ENCODE measurements around the gene TSEN2. TPM values are rescaled to one million over a fixed set of nuclear protein-coding genes. Genes with fewer than 3 reads are reported as not detected.

The TSEN2 gene
- total RNA-seq, 1 experiment from 2014 or later: 35.5 TPM

DNA sequence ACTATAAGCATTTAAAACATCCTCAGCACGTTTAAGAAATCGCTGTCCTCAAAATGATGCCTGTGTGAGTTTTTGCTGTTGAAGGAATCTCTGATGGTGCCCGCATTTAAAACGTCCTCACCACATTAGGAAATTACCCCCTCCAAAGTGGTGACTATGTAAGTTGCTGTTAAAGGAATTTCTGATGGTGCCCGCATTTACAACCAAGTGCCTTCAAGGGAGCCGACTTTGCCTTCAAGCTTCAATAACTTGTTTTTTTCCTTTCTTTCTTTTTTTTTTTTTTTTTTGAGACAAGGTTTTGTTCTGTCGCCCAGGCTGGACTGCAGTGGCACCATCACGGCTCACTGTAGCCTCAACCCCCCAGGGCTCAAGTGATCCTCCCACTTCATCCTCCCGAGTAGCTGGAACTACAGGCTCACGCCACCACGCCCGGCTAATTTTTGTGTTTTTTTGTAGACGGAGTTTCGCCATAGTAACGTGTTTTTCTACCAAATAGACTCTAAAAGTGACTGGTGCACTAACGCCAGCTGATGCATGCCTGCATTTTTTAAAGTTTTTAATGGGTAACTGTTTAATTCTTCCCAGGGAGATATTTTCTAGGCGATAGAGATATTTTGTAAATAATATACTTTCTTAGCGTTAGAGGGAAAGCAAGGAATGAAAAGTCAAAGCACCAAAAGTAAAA lies 19.0 kb upstream of the TSEN2 start:
- BruUV-seq (replicated peaks): no TSS peak
- H3K27ac ChIP-seq (ENCODE audit: low read depth, low read length): no peak overlapping the region
- CTCF ChIA-PET: no interaction called here

More for the DNA sequence above, 19.0 kb upstream of the TSEN2 start:
- POLR2A ChIA-PET: interaction anchor here (1.9 kb wide), 1 partner anchor 19 kb away, joined by 5 read pairs; the partner anchor contains the start of gene TSEN2
- Histone ChIP-seq H3K79me2 (ENCODE audit: insufficient read depth, low read length) (no peaks in the 10 kb centered on the region), H3K4me1 (ENCODE audit: control insufficient read depth in 1 of 2, insufficient read depth in 2 of 2, low read length in 2 of 2) (peaks cover 6 to 37% of the 10 kb centered on the region in 2 experiments), H2AFZ (ENCODE audit: low read depth, low read length, poor library complexity, severe bottlenecking) (no peak overlapping the region), H3K27me3 (ENCODE audit: insufficient read depth, low read length) (no peaks in the 10 kb centered on the region), H3K4me2 (ENCODE audit: low read length) (no peak overlapping the region), H3K9me3 (ENCODE audit: control insufficient read depth in 1 of 2, insufficient read depth in 1 of 2, low read depth in 1 of 2, low read length in 2 of 2) (no peaks in the 10 kb centered on the region), H4K20me1 (ENCODE audit: insufficient read depth) (no peaks in the 10 kb centered on the region), H3K9ac (ENCODE audit: low read length) (no peak overlapping the region), H3K9me2 (ENCODE audit: insufficient read depth) (no peaks in the 10 kb centered on the region), H3K4me3 (replicated peaks in 1 of 2; ENCODE audit: low read depth in 1 of 2, low read length in 2 of 2) (no peak overlapping the region), H3K36me3 (ENCODE audit: control insufficient read depth in 1 of 2, insufficient read depth in 2 of 2, low read length in 2 of 2) (no peaks in the 10 kb centered on the region)
- no peak for DNase-seq (ENCODE audit: low read depth, low spot score)
- TF ChIP-seq, protein P1, sequence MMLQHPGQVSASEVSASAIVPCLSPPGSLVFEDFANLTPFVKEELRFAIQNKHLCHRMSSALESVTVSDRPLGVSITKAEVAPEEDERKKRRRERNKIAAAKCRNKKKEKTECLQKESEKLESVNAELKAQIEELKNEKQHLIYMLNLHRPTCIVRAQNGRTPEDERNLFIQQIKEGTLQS (IDR thresholded peaks at IDR 0.05): no peak
- TF ChIP-seq YY1 (IDR thresholded peaks at IDR 0.05; ENCODE audit: extremely low read depth, insufficient replicate concordance, low read depth, low read length): no peak
- TF ChIP-seq CBX3 (IDR thresholded peaks at IDR 0.05; ENCODE audit: low read depth): no peak
- TF ChIP-seq ZFX (IDR thresholded peaks at IDR 0.05): no peak
- no peak for TF ChIP-seq EGR1 (IDR thresholded peaks at IDR 0.05; ENCODE audit: low read depth)
- TF ChIP-seq CEBPB (IDR thresholded peaks at IDR 0.05; ENCODE audit: low read depth): no peak
- TF ChIP-seq TCF7L2 (IDR thresholded peaks at IDR 0.05; ENCODE audit: borderline replicate concordance, extremely low read depth, insufficient read depth, insufficient read length): no peak
- TF ChIP-seq FOSL1 (IDR thresholded peaks at IDR 0.05; ENCODE audit: low read depth): no peak
- no peak for TF ChIP-seq JUND (IDR thresholded peaks at IDR 0.05)
- TF ChIP-seq ELF1 (IDR thresholded peaks at IDR 0.05; ENCODE audit: borderline replicate concordance, low read depth): no peak
- no peak for TF ChIP-seq POLR2AphosphoS5 (IDR thresholded peaks at IDR 0.05; ENCODE audit: low read depth, low read length)
- no peak for TF ChIP-seq ZNF274 (IDR thresholded peaks at IDR 0.05; ENCODE audit: low read depth, low read length)
- TF ChIP-seq, protein P2, sequence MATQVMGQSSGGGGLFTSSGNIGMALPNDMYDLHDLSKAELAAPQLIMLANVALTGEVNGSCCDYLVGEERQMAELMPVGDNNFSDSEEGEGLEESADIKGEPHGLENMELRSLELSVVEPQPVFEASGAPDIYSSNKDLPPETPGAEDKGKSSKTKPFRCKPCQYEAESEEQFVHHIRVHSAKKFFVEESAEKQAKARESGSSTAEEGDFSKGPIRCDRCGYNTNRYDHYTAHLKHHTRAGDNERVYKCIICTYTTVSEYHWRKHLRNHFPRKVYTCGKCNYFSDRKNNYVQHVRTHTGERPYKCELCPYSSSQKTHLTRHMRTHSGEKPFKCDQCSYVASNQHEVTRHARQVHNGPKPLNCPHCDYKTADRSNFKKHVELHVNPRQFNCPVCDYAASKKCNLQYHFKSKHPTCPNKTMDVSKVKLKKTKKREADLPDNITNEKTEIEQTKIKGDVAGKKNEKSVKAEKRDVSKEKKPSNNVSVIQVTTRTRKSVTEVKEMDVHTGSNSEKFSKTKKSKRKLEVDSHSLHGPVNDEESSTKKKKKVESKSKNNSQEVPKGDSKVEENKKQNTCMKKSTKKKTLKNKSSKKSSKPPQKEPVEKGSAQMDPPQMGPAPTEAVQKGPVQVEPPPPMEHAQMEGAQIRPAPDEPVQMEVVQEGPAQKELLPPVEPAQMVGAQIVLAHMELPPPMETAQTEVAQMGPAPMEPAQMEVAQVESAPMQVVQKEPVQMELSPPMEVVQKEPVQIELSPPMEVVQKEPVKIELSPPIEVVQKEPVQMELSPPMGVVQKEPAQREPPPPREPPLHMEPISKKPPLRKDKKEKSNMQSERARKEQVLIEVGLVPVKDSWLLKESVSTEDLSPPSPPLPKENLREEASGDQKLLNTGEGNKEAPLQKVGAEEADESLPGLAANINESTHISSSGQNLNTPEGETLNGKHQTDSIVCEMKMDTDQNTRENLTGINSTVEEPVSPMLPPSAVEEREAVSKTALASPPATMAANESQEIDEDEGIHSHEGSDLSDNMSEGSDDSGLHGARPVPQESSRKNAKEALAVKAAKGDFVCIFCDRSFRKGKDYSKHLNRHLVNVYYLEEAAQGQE (IDR thresholded peaks at IDR 0.05; ENCODE audit: low read depth): no peak
- no peak for TF ChIP-seq RAD21 (IDR thresholded peaks at IDR 0.05; ENCODE audit: low read depth)
- no peak for TF ChIP-seq EZH2phosphoT487 (IDR thresholded peaks at IDR 0.05; ENCODE audit: borderline replicate concordance)
- no peak for TF ChIP-seq SRF (IDR thresholded peaks at IDR 0.05; ENCODE audit: low read depth)
- TF ChIP-seq SIN3A (IDR thresholded peaks at IDR 0.05; ENCODE audit: low read depth): no peak
- TF ChIP-seq, protein P3, sequence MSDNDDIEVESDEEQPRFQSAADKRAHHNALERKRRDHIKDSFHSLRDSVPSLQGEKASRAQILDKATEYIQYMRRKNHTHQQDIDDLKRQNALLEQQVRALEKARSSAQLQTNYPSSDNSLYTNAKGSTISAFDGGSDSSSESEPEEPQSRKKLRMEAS (IDR thresholded peaks at IDR 0.05): no peak
- RAD21 ChIA-PET (ENCODE audit: low non-redundant PET in 1 of 2, low total read pairs in 2 of 2, uncharacterized antibody in 2 of 2, unreplicated experiment in 2 of 2): no interaction called here
- intact Hi-C loops (cut with micrococcal nuclease): no loop called here
- no peak for ATAC-seq

Measured in HCT116 (cell line).